Mesothelial cell of epicardium (in vitro differentiated cells): ENCODE measurements around the gene DNAH8. TPM values are rescaled to one million over a fixed set of nuclear protein-coding genes. Genes with fewer than 3 reads are reported as not detected.
"Not testable (repeated sequence)": the region's sequence is repeated elsewhere in the genome, so short reads cannot be mapped to it uniquely, and the experiment has no call there.

ENCODE experiments used
- DNase-seq, 2 experiments: peaks; one replicate each; pipeline ENCODE4 v3.0.0; 2021; ENCODE audit warnings: low spot score in 2 of 2; ENCODE audit not compliant: unreplicated experiment in 2 of 2
- H3K27ac Mint-ChIP-seq: 2 replicates; pipeline ENCODE4 v1.8.0; 2021; ENCODE audit warnings: mixed read lengths
- H3K27me3 Mint-ChIP-seq: 2 replicates; pipeline ENCODE4 v1.8.0; 2021; ENCODE audit warnings: low read depth, mixed read lengths
- H3K36me3 Mint-ChIP-seq: 2 replicates; pipeline ENCODE4 v1.8.0; 2021; ENCODE audit warnings: mixed read lengths
- H3K4me1 Mint-ChIP-seq: 2 replicates; pipeline ENCODE4 v1.8.0; 2021; ENCODE audit warnings: mixed read lengths
- H3K4me3 Mint-ChIP-seq: 2 replicates; pipeline ENCODE4 v1.8.0; 2021; ENCODE audit warnings: mild to moderate bottlenecking, moderate library complexity, mixed read lengths
- H3K9me3 Mint-ChIP-seq: 2 replicates; pipeline ENCODE4 v1.8.0; 2021; ENCODE audit warnings: mixed read lengths
- total RNA-seq: library from RNA; stranded (reverse); gene quantifications from 3 replicates; pipeline ENCODE4 v1.2.1, GENCODE V29; 2021
- TF ChIP-seq, protein P1 (sequence below): fragments of 200-600 bp; sonication (generic); IDR thresholded peaks from one replicate; pipeline ENCODE4 v1.5.0; 2021; ENCODE audit warnings: antibody characterized with exemption; ENCODE audit not compliant: unreplicated experiment

DNAH8 gene
- total RNA-seq, 1 donor from 2014 or later, result 0.25 TPM

DNA sequence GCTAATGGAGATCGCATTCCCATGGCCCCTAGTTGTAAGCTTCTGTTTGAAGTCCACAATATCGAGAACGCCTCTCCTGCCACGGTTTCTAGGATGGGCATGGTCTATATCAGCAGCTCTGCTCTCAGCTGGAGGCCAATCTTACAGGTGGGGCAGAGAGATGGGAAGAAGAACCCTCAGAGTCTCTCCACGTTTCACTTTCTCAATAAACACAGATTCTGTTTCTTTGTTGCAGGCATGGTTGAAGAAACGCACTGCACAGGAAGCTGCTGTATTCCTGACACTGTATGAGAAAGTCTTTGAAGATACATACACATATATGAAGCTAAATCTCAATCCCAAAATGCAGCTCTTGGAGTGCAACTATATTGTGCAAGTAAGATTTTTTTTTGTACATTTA lies 157.9 kb downstream of the DNAH8 start:
- DNase-seq, result no peak
- H3K4me3 Mint-ChIP-seq, result no peak overlapping the region
- no peak overlapping the region for H3K27ac Mint-ChIP-seq
- H3K4me1 Mint-ChIP-seq, result no peaks in the 10 kb centered on the region
- no peaks in the 10 kb centered on the region for H3K36me3 Mint-ChIP-seq
- H3K9me3 Mint-ChIP-seq, result no peaks in the 10 kb centered on the region
- H3K27me3 Mint-ChIP-seq, result peaks cover 33% of the 10 kb centered on the region
- TF ChIP-seq, protein P1, sequence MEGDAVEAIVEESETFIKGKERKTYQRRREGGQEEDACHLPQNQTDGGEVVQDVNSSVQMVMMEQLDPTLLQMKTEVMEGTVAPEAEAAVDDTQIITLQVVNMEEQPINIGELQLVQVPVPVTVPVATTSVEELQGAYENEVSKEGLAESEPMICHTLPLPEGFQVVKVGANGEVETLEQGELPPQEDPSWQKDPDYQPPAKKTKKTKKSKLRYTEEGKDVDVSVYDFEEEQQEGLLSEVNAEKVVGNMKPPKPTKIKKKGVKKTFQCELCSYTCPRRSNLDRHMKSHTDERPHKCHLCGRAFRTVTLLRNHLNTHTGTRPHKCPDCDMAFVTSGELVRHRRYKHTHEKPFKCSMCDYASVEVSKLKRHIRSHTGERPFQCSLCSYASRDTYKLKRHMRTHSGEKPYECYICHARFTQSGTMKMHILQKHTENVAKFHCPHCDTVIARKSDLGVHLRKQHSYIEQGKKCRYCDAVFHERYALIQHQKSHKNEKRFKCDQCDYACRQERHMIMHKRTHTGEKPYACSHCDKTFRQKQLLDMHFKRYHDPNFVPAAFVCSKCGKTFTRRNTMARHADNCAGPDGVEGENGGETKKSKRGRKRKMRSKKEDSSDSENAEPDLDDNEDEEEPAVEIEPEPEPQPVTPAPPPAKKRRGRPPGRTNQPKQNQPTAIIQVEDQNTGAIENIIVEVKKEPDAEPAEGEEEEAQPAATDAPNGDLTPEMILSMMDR, result no peak

GRCh38 chr6:38873816-38874215 lies 158.7 kb downstream of the DNAH8 start:
- H3K36me3 Mint-ChIP-seq, DNase-seq, H3K4me1 Mint-ChIP-seq, H3K27ac Mint-ChIP-seq, H3K4me3 Mint-ChIP-seq, H3K9me3 Mint-ChIP-seq: not testable (repeated sequence)
- H3K27me3 Mint-ChIP-seq, result peaks cover 28% of the 10 kb centered on the region

- DNase-seq, result no peak
- no peaks in the 10 kb centered on the region for H3K36me3 Mint-ChIP-seq
- H3K4me1 Mint-ChIP-seq, result no peaks in the 10 kb centered on the region
- H3K9me3 Mint-ChIP-seq, result peaks cover 10% of the 10 kb centered on the region
- peaks cover 13% of the 10 kb centered on the region for H3K27me3 Mint-ChIP-seq
- TF ChIP-seq, protein P1, result no peak
- H3K4me3 Mint-ChIP-seq, result no peak overlapping the region
- no peak overlapping the region for H3K27ac Mint-ChIP-seq
These were observed 161.4 kb downstream of the DNAH8 start for GRCh38 chr6:38876475-38876874.

DNA sequence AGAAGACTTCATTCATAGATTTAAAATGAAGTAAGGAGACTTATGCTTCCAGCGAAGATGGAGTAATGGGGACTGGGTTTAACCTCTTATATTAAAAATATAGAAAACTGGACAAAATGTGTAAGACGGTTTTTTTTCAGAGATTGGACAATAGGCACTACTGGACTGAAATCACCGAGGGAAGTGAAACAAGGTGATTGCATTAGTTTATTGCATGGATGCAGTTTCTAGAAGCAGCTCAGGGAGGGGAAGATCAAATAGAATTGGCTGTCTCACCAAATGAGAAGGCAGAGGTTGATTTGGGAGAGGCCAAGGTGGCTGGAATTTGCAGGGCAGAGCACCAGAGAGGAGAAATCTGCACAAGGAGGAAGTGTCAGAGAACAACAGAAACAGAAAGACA lies 162.6 kb downstream of the DNAH8 start:
- H3K27me3 Mint-ChIP-seq, result peaks cover 9% of the 10 kb centered on the region
- no peak overlapping the region for H3K4me3 Mint-ChIP-seq
- TF ChIP-seq, protein P1, result no peak

DNA sequence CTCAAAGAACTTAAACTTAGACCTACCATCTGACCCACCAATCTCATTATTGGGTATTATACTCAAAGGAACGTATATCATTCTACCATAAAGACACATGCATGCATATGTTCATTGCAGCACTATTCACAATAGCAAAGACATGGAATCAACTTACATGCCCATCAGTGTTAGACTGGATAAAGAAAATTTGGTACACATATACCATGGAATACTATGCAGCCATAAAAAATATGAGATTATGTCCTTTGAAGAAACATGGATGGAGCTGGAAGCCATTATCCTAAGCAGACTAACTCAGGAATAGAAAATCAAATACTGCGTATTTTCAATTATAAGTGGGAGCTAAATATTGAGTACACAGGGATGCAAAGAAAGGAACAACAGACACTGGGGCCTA lies 167.0 kb downstream of the DNAH8 start:
- DNase-seq, result no peak
- Mint-ChIP-seq H3K4me1 (no peaks in the 10 kb centered on the region), H3K9me3 (peaks cover 10% of the 10 kb centered on the region)

More for the DNA sequence above, 162.6 kb downstream of the DNAH8 start:
- no peak for DNase-seq
- no peak overlapping the region for H3K27ac Mint-ChIP-seq
- H3K9me3 Mint-ChIP-seq, result peaks cover 10% of the 10 kb centered on the region
- no peaks in the 10 kb centered on the region for H3K4me1 Mint-ChIP-seq
- no peaks in the 10 kb centered on the region for H3K36me3 Mint-ChIP-seq

GRCh38 chr6:38897507-38897906 lies 182.4 kb downstream of the DNAH8 start:
- TF ChIP-seq, protein P1, result no peak
- no peak for DNase-seq
- Mint-ChIP-seq H3K36me3 (no peaks in the 10 kb centered on the region), H3K4me3 (no peak overlapping the region), H3K4me1 (no peaks in the 10 kb centered on the region), H3K27ac (no peak overlapping the region), H3K27me3 (peaks cover 38% of the 10 kb centered on the region), H3K9me3 (no peaks in the 10 kb centered on the region)

More for the DNA sequence above, 167.0 kb downstream of the DNAH8 start:
- TF ChIP-seq, protein P1, result no peak
- Mint-ChIP-seq H3K4me3 (no peak overlapping the region), H3K27ac (no peak overlapping the region), H3K36me3 (no peaks in the 10 kb centered on the region), H3K27me3 (peaks cover 10% of the 10 kb centered on the region)
